GM23338 (cell line): ENCODE results near the gene RFC1. TPM values are rescaled to one million over a fixed set of nuclear protein-coding genes. Genes with fewer than 3 reads are reported as not detected.
"Not testable (repeated sequence)": the region's sequence is repeated elsewhere in the genome, so short reads cannot be mapped to it uniquely, and the experiment has no call there.

ENCODE experiments used
- ATAC-seq: fragments of 200-7000 bp; cut with Tn5 transposase; 3 replicates; pipeline ENCODE4 v1.9.1; 2020
- DNase-seq: peaks from one replicate; pipeline ENCODE4 v3.0.0-alpha.2; 2015; ENCODE audit warnings: low spot score
- H2AFZ ChIP-seq: fragments of 200-600 bp; sonication (generic); 2 replicates; pipeline ENCODE4 v1.8.0; 2016; ENCODE audit warnings: antibody characterized with exemption, mild to moderate bottlenecking, moderate library complexity
- H3F3A ChIP-seq: fragments of 200-600 bp; sonication (generic); replicated peaks from 2 replicates; pipeline ENCODE4 v1.8.0; 2017; ENCODE audit warnings: antibody characterized with exemption, mixed run types, low read depth
- H3K27ac ChIP-seq: fragments of 200-600 bp; sonication (generic); 2 replicates; pipeline ENCODE4 v1.6.1; 2016; ENCODE audit warnings: low read depth
- H3K27me3 ChIP-seq: fragments of 200-600 bp; sonication (generic); 2 replicates; pipeline ENCODE4 v1.8.0; 2016; ENCODE audit warnings: mild to moderate bottlenecking, mixed run types, moderate library complexity; ENCODE audit not compliant: insufficient read depth
- H3K36me3 ChIP-seq: fragments of 200-600 bp; sonication (generic); 2 replicates; pipeline ENCODE4 v1.8.0; 2016; ENCODE audit warnings: mild to moderate bottlenecking; ENCODE audit not compliant: insufficient read depth
- H3K4me1 ChIP-seq: fragments of 200-600 bp; sonication (generic); 2 replicates; pipeline ENCODE4 v1.8.0; 2016; ENCODE audit warnings: mild to moderate bottlenecking, moderate library complexity; ENCODE audit not compliant: insufficient read depth
- H3K4me2 ChIP-seq: fragments of 200-600 bp; sonication (generic); 2 replicates; pipeline ENCODE4 v1.7.1; 2017; ENCODE audit warnings: mixed run types
- H3K4me3 ChIP-seq: fragments of 200-600 bp; sonication (generic); 2 replicates; pipeline ENCODE4 v1.6.1; 2016; ENCODE audit warnings: mixed run types
- H3K79me2 ChIP-seq: fragments of 200-600 bp; sonication (generic); replicated peaks from 2 replicates; pipeline ENCODE4 v1.8.0; 2017; ENCODE audit warnings: mild to moderate bottlenecking; ENCODE audit not compliant: insufficient read depth
- H3K9me2 ChIP-seq: fragments of 200-600 bp; sonication (generic); 2 replicates; pipeline ENCODE4 v1.8.0; 2017; ENCODE audit not compliant: insufficient read depth
- H4K20me1 ChIP-seq: fragments of 200-600 bp; sonication (generic); replicated peaks from 2 replicates; pipeline ENCODE4 v1.8.0; 2017; ENCODE audit warnings: mild to moderate bottlenecking; ENCODE audit not compliant: insufficient read depth
- H3K27ac Mint-ChIP-seq: 2 replicates; pipeline ENCODE4 v1.8.0; 2020; ENCODE audit warnings: inconsistent platforms, mild to moderate bottlenecking, moderate library complexity, mixed read lengths
- H3K27me3 Mint-ChIP-seq: 3 replicates; pipeline ENCODE4 v1.8.0; 2022; ENCODE audit warnings: low read depth, mild to moderate bottlenecking, moderate library complexity, mixed read lengths, inconsistent platforms; ENCODE audit not compliant: insufficient read depth, poor library complexity
- H3K36me3 Mint-ChIP-seq: 3 replicates; pipeline ENCODE4 v1.8.0; 2021; ENCODE audit warnings: low read depth, mild to moderate bottlenecking, inconsistent platforms, moderate library complexity, mixed read lengths
- H3K4me1 Mint-ChIP-seq: 3 replicates; pipeline ENCODE4 v1.8.0; 2020; ENCODE audit warnings: mild to moderate bottlenecking, inconsistent platforms, mixed read lengths
- H3K4me3 Mint-ChIP-seq: 3 replicates; pipeline ENCODE4 v1.8.0; 2021; ENCODE audit warnings: moderate library complexity, mild to moderate bottlenecking, inconsistent platforms, mixed read lengths
- H3K9me3 Mint-ChIP-seq: 3 replicates; pipeline ENCODE4 v1.8.0; 2020; ENCODE audit warnings: moderate library complexity, mild to moderate bottlenecking, inconsistent platforms, mixed read lengths
- CREB1 ChIP-seq: fragments of 250-450 bp; sonication (Bioruptor Pico); IDR thresholded peaks from 2 replicates; pipeline ENCODE4 v1.5.0; 2020; ENCODE audit warnings: low read depth, mild to moderate bottlenecking, moderate library complexity
- EZH2phosphoT487 ChIP-seq: fragments of 200-600 bp; sonication (generic); IDR thresholded peaks from one replicate; pipeline ENCODE4 v1.8.1; 2018; ENCODE audit warnings: antibody characterized with exemption; ENCODE audit not compliant: unreplicated experiment
- JUNB ChIP-seq: IDR thresholded peaks from one replicate; pipeline ENCODE4 v1.6.1; 2016; ENCODE audit warnings: antibody characterized with exemption; ENCODE audit not compliant: unreplicated experiment
- STAT1 ChIP-seq: IDR thresholded peaks from one replicate; pipeline ENCODE4 v1.6.1; 2016; ENCODE audit warnings: antibody characterized with exemption; ENCODE audit not compliant: unreplicated experiment
- polyA plus RNA-seq: library from polyadenylated mRNA; unstranded; fragments of >200 nt; fragmentation: Nextera tagmentation; extraction: Ambion mirVana; gene quantifications from 2 replicates; pipeline ENCODE4 v1.2.1, GENCODE V29; 2016
- total RNA-seq: library from RNA; depleted of rRNA; stranded (reverse); fragments of >200 nt; shearing (Covaris generic); gene quantifications from 2 replicates; pipeline ENCODE4 v1.2.3, GENCODE V29; 2014
- TF ChIP-seq, protein P1 (sequence below): fragments of 250-450 bp; sonication (Bioruptor Pico); IDR thresholded peaks from 2 replicates; pipeline ENCODE4 v1.5.0; 2020; ENCODE audit warnings: mild to moderate bottlenecking, moderate library complexity
- TF ChIP-seq, protein P2 (sequence below), 2 experiments: fragments of 200-600 bp in 1 of 2; sonication (generic) in 1 of 2; conservative IDR thresholded peaks; 2 replicates each; pipeline versions ENCODE4 v1.5.1 to v1.6.1; 2016 to 2017; ENCODE audit warnings: antibody characterized with exemption in 2 of 2, low read depth in 2 of 2, mild to moderate bottlenecking in 2 of 2, moderate library complexity in 1 of 2
- TF ChIP-seq, protein P3 (sequence below): IDR thresholded peaks from one replicate; pipeline ENCODE4 v1.6.1; 2018; ENCODE audit warnings: antibody characterized with exemption; ENCODE audit not compliant: unreplicated experiment

RFC1 gene
- total and polyA plus RNA-seq, 2 experiments from 2014 or later: 75.8 to 228 TPM

DNA sequence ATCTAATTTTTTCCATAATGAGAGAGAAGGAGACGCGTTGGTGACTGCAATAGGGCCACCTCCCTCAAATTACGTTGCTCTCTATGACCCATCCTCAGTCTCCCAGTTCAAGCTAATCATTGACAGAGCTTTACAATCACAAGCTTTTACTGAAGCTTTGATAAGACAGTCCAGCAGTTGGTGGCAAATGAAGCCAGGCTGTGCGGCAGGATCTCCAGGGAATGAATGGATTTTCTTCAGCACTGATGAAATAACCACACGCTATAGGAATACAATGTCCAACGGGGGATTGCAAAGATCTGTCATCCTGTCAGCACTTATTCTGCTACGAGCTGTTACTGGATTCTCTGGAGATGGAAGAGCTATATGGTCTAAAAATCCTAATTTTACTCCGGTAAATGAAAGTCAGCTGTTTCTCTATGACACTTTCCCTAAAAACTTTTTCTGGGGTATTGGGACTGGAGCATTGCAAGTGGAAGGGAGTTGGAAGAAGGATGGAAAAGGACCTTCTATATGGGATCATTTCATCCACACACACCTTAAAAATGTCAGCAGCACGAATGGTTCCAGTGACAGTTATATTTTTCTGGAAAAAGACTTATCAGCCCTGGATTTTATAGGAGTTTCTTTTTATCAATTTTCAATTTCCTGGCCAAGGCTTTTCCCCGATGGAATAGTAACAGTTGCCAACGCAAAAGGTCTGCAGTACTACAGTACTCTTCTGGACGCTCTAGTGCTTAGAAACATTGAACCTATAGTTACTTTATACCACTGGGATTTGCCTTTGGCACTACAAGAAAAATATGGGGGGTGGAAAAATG is 40.8 kb upstream of the RFC1 start, which contains the start of gene KLB (continued):
- TF ChIP-seq, protein P1, sequence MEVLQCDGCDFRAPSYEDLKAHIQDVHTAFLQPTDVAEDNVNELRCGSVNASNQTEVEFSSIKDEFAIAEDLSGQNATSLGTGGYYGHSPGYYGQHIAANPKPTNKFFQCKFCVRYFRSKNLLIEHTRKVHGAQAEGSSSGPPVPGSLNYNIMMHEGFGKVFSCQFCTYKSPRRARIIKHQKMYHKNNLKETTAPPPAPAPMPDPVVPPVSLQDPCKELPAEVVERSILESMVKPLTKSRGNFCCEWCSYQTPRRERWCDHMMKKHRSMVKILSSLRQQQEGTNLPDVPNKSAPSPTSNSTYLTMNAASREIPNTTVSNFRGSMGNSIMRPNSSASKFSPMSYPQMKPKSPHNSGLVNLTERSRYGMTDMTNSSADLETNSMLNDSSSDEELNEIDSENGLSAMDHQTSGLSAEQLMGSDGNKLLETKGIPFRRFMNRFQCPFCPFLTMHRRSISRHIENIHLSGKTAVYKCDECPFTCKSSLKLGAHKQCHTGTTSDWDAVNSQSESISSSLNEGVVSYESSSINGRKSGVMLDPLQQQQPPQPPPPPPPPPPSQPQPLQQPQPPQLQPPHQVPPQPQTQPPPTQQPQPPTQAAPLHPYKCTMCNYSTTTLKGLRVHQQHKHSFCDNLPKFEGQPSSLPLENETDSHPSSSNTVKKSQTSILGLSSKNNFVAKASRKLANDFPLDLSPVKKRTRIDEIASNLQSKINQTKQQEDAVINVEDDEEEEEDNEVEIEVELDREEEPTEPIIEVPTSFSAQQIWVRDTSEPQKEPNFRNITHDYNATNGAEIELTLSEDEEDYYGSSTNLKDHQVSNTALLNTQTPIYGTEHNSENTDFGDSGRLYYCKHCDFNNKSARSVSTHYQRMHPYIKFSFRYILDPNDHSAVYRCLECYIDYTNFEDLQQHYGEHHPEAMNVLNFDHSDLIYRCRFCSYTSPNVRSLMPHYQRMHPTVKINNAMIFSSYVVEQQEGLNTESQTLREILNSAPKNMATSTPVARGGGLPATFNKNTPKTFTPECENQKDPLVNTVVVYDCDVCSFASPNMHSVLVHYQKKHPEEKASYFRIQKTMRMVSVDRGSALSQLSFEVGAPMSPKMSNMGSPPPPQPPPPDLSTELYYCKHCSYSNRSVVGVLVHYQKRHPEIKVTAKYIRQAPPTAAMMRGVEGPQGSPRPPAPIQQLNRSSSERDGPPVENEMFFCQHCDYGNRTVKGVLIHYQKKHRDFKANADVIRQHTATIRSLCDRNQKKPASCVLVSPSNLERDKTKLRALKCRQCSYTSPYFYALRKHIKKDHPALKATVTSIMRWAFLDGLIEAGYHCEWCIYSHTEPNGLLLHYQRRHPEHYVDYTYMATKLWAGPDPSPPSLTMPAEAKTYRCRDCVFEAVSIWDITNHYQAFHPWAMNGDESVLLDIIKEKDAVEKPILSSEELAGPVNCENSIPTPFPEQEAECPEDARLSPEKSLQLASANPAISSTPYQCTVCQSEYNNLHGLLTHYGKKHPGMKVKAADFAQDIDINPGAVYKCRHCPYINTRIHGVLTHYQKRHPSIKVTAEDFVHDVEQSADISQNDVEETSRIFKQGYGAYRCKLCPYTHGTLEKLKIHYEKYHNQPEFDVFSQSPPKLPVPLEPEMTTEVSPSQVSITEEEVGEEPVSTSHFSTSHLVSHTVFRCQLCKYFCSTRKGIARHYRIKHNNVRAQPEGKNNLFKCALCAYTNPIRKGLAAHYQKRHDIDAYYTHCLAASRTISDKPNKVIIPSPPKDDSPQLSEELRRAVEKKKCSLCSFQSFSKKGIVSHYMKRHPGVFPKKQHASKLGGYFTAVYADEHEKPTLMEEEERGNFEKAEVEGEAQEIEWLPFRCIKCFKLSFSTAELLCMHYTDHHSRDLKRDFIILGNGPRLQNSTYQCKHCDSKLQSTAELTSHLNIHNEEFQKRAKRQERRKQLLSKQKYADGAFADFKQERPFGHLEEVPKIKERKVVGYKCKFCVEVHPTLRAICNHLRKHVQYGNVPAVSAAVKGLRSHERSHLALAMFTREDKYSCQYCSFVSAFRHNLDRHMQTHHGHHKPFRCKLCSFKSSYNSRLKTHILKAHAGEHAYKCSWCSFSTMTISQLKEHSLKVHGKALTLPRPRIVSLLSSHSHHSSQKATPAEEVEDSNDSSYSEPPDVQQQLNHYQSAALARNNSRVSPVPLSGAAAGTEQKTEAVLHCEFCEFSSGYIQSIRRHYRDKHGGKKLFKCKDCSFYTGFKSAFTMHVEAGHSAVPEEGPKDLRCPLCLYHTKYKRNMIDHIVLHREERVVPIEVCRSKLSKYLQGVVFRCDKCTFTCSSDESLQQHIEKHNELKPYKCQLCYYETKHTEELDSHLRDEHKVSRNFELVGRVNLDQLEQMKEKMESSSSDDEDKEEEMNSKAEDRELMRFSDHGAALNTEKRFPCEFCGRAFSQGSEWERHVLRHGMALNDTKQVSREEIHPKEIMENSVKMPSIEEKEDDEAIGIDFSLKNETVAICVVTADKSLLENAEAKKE: no peak

DNA sequence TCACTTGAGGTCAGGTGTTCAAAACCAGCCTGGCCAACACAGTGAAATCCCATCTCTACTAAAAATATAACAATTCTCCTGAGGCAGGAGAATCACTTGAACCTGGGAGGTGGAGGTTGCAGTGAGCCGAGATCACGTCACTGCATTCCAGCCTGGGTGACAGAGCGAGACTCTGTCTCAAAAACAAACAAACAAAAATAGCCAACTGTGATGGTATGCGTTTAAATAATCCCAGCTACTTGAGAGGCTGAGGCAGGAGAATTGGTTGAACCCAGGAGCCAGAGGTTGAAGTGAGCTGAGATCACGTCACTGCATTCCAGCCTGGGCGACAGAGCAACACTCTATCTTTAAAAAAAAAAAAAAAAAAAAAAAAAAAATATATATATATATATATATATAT is 35.5 kb upstream of the RFC1 start:
- H3K27ac Mint-ChIP-seq, H3K9me3 Mint-ChIP-seq, H2AFZ ChIP-seq, H4K20me1 ChIP-seq, H3K36me3 Mint-ChIP-seq, H3K4me2 ChIP-seq, H3K79me2 ChIP-seq, H3K4me1 Mint-ChIP-seq, H3K36me3 ChIP-seq, H3K27me3 ChIP-seq, H3K27ac ChIP-seq, H3K9me2 ChIP-seq, H3K4me1 ChIP-seq, DNase-seq, ATAC-seq, H3K4me3 ChIP-seq, H3K27me3 Mint-ChIP-seq, H3F3A ChIP-seq, H3K4me3 Mint-ChIP-seq: not testable (repeated sequence)

DNA sequence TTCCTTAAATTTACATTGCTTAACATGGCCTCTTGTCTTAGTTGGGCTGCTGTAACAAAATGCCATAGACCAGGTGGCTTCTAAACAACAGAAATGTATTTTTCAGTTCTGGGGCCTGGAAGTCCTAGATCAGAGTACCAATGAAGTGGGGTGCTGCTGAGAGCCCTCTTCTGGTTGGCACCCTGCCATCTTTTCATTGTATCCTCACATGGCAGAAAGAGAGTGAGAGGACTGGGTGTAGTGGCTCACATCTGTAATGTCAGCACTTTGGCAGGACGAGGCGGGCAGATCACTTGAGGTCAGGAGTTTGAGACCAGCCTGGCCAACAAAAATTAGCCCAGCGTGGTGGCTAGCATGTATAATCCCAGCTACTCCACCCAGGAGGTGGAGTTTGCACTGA is 28.5 kb upstream of the RFC1 start:
- DNase-seq (no peak), ATAC-seq (no peak)
- no peaks in the 10 kb centered on the region for H3F3A ChIP-seq
- Mint-ChIP-seq H3K27me3 (peaks cover 3% of the 10 kb centered on the region), H3K4me3 (no peak overlapping the region), H3K27ac (no peak overlapping the region), H3K4me1 (no peaks in the 10 kb centered on the region), H3K36me3 (no peaks in the 10 kb centered on the region), H3K9me3 (no peaks in the 10 kb centered on the region)
- H3K27me3 ChIP-seq: no peaks in the 10 kb centered on the region
- no peaks in the 10 kb centered on the region for H4K20me1 ChIP-seq
- H3K4me2 ChIP-seq: no peak overlapping the region
- no peaks in the 10 kb centered on the region for H3K36me3 ChIP-seq
- H3K9me2 ChIP-seq: no peaks in the 10 kb centered on the region
- no peaks in the 10 kb centered on the region for H3K4me1 ChIP-seq
- no peak overlapping the region for H3K4me3 ChIP-seq
- no peaks in the 10 kb centered on the region for H3K79me2 ChIP-seq
- no peak overlapping the region for H3K27ac ChIP-seq
- H2AFZ ChIP-seq: no peak overlapping the region; the same call in 1 of the 2 replicates
- no peak for TF ChIP-seq STAT1
- TF ChIP-seq, protein P2, sequence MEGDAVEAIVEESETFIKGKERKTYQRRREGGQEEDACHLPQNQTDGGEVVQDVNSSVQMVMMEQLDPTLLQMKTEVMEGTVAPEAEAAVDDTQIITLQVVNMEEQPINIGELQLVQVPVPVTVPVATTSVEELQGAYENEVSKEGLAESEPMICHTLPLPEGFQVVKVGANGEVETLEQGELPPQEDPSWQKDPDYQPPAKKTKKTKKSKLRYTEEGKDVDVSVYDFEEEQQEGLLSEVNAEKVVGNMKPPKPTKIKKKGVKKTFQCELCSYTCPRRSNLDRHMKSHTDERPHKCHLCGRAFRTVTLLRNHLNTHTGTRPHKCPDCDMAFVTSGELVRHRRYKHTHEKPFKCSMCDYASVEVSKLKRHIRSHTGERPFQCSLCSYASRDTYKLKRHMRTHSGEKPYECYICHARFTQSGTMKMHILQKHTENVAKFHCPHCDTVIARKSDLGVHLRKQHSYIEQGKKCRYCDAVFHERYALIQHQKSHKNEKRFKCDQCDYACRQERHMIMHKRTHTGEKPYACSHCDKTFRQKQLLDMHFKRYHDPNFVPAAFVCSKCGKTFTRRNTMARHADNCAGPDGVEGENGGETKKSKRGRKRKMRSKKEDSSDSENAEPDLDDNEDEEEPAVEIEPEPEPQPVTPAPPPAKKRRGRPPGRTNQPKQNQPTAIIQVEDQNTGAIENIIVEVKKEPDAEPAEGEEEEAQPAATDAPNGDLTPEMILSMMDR (conservative IDR thresholded peaks at IDR 0.05; ENCODE audit: low read depth in 2 of 2): no peak
- TF ChIP-seq EZH2phosphoT487: no peak
- TF ChIP-seq JUNB: no peak
- no peak for TF ChIP-seq CREB1 (CRISPR knock-in tag)
- TF ChIP-seq, protein P3, sequence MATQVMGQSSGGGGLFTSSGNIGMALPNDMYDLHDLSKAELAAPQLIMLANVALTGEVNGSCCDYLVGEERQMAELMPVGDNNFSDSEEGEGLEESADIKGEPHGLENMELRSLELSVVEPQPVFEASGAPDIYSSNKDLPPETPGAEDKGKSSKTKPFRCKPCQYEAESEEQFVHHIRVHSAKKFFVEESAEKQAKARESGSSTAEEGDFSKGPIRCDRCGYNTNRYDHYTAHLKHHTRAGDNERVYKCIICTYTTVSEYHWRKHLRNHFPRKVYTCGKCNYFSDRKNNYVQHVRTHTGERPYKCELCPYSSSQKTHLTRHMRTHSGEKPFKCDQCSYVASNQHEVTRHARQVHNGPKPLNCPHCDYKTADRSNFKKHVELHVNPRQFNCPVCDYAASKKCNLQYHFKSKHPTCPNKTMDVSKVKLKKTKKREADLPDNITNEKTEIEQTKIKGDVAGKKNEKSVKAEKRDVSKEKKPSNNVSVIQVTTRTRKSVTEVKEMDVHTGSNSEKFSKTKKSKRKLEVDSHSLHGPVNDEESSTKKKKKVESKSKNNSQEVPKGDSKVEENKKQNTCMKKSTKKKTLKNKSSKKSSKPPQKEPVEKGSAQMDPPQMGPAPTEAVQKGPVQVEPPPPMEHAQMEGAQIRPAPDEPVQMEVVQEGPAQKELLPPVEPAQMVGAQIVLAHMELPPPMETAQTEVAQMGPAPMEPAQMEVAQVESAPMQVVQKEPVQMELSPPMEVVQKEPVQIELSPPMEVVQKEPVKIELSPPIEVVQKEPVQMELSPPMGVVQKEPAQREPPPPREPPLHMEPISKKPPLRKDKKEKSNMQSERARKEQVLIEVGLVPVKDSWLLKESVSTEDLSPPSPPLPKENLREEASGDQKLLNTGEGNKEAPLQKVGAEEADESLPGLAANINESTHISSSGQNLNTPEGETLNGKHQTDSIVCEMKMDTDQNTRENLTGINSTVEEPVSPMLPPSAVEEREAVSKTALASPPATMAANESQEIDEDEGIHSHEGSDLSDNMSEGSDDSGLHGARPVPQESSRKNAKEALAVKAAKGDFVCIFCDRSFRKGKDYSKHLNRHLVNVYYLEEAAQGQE: no peak
